GM12865 (cell line): ENCODE results near the gene NFKBIE.
A peak's percentile ranks its signal among the peaks of the same experiment; 100 is the strongest.

Experiments used
- DNase-seq: peaks from one replicate; pipeline ENCODE4 v3.0.0; 2010; ENCODE audit warnings: low read depth
- H3K4me3 ChIP-seq: 2 replicates; pipeline ENCODE4 v1.5.1; 2011; ENCODE audit warnings: mild to moderate bottlenecking, low read depth, low read length, control low read depth
- CTCF ChIP-seq: IDR thresholded peaks from 2 replicates; pipeline ENCODE4 v1.5.1; 2011; ENCODE audit warnings: low read length, control low read depth, low read depth, inconsistent platforms; ENCODE audit not compliant: insufficient read depth; ENCODE audit errors: missing control alignments

NFKBIE gene

GRCh38 chr6:44309631-44310030 is 44.3 kb upstream of the NFKBIE start:
- DNase-seq = no peak
- H3K4me3 ChIP-seq = no peak overlapping the region
- TF ChIP-seq CTCF = no peak

DNA sequence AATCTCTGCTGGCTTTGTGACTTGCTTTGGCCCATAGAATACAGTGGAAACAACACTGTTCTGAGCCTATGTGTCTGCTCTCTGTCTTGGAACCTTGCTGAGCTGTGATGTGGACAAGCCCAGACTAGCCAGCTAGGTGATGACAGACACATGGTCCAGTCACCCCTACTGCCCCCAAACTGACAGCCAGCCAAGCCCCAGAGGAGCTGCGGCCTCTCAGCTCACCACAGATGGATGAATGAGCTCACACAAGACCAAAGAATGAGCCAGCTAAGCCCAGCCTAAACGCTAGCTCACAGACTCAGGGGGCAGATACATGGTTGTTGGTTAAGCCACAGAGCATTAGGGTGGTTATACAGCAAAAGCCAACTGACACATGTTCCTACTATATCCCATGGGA is 43.7 kb upstream of the NFKBIE start:
- no peak for DNase-seq
- no peak overlapping the region for H3K4me3 ChIP-seq
- TF ChIP-seq CTCF = no peak

DNA sequence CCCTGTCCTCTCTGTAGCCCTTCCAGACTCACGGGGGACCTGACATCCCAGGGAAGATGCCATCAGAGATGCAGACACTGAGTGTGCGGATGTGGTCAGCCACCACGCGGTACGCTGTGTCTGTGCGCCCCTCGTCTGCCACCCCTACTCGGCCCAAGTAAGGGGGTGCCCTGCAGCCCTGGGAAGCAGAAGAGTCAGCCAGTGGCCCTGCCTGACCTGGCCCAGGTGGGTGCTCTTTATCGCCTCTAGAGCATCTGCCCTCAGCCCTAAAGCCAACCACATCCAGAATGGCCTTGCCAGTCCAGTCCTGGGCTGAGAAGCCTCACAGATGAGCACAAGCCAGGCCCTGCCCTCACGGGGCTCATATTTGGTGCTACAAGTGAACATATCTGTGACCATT is 41.9 kb upstream of the NFKBIE start:
- H3K4me3 ChIP-seq = no peak overlapping the region
- no peak for TF ChIP-seq CTCF
- no peak for DNase-seq

- no peak for TF ChIP-seq CTCF
- no peak overlapping the region for H3K4me3 ChIP-seq
- no peak for DNase-seq
These were observed 41.4 kb upstream of the NFKBIE start for GRCh38 chr6:44306710-44307109.

DNA sequence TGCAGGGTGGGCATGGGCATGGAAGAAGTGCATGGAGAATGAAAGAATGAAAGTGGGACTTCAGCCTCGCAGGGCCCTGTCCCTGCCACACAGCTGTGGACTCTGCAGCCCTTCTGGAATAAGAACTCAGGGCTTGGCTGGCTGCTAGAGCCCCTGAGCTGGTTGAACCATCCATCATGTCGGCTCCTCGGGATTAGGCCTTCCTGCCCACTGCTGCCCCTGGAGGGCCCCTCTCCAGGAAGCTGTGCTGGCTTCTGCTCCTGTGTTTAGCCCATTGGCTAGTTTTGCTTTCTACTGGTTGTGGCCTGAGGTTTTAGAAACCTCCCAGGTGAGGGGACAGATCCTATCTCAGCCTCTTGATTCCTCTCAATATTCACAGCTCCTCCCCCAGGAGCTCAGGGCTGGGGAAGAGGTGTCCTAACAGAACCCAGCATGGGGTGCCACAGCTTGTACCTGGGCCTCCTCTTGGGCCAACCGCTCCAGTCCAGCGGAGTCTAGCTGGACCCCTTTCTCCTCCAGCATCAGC is 39.9 kb upstream of the NFKBIE start:
- no peak for DNase-seq
- no peak overlapping the region for H3K4me3 ChIP-seq
- TF ChIP-seq CTCF = no peak

DNA sequence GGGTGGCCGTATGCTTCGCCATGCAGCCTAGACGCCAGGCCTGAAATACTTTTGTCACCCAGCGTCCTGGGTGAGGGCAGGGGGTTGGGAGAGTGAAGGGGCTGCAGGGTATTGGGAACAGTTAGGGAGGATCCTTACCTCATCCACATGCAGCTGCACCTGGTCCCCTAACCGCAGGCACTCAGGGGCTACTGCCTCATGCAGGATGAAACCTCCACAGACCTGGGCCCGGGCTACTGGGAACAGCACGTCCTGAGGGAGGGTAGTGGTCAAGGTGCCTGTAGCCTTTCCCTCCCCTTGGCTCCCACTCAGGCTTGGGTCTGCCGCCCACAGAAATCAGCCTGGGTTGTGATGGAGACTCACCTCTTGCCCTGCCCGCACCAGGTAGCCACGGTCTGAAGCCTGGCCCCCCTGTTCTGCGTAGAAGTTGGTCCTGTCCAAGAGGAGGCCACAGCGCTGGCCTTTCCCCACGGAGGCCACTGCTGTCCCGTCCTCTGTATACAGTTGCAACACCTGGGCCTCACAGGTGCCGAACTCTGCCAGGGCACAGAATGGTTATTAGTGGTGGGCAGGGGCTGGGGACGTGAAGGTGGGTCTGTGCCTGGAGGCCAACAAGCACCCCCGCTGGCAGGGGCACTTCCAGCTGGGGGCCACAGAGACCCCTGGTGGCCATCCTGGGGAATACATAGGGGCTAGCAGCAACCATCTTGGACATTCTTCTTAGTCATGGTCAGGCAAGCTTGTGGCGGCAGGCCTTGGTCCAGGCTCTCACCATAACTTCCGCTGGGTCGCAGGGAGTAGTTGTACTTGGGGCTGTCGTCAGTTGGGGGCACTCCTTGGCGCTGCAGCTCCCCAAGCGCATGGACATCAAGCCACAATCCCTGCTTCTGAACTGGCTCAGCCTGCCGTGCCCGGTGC is 39.2 kb upstream of the NFKBIE start:
- H3K4me3 ChIP-seq = no peak overlapping the region
- DNase-seq = peak; percentile 53
- TF ChIP-seq CTCF = peak; percentile 77
